Right cardiac atrium (tissue), 5 donors: ENCODE results near the gene PHLPP2. TPM values are rescaled to one million over a fixed set of nuclear protein-coding genes. Genes with fewer than 3 reads are reported as not detected.

Experiments used
- ATAC-seq, 2 donors: fragments of 200-7000 bp; cut with Tn5 transposase; one replicate each; pipeline versions ENCODE4 v1.8.0 to v1.9.1; 2020; ENCODE audit warnings: moderate library complexity in 2 of 2, mild to moderate bottlenecking in 1 of 2
- DNase-seq, 3 donors: peaks; one replicate each; pipeline ENCODE4 v3.0.0-alpha.2; 2020
- H3K27ac ChIP-seq: one replicate; pipeline ENCODE4 v1.5.1; 2013; ENCODE audit warnings: mild to moderate bottlenecking, low read length, control low read depth, moderate library complexity
- H3K27me3 ChIP-seq: one replicate; pipeline ENCODE4 v1.6.1; 2013; ENCODE audit not compliant: control insufficient read depth, insufficient read depth
- H3K4me1 ChIP-seq: one replicate; pipeline ENCODE4 v1.6.1; 2013; ENCODE audit warnings: low read length; ENCODE audit not compliant: control insufficient read depth, insufficient read depth
- H3K4me3 ChIP-seq: one replicate; pipeline ENCODE4 v1.5.1; 2013; ENCODE audit warnings: low read length, control low read depth
- H3K9me3 ChIP-seq: one replicate; pipeline ENCODE4 v1.6.1; 2013; ENCODE audit warnings: low read length; ENCODE audit not compliant: control insufficient read depth
- WGBS: extraction: QIAGEN DNeasy Blood & Tissue Kit; methylation state at CpG from one replicate; pipeline ENCODE4 v1.1.7; 2013; 5-methylcytosine and 5-hydroxymethylcytosine counted together
- intact Hi-C, 4 donors: fragments of 100-400 bp; cut with DNase I; formaldehyde crosslinking; loops; one replicate each; pipeline versions ENCODE4 v1.11.0 to v1.14.0; 2022 to 2023
- long read RNA-seq, 4 donors: library from polyadenylated mRNA; unstranded; transcript quantifications; one replicate each; pipeline ENCODE4 v2.0.0, GENCODE V29; 2020 to 2021
- polyA plus RNA-seq: library from polyadenylated mRNA; stranded (reverse); fragments of 200-250 nt; gene quantifications from one replicate; pipeline ENCODE4 v1.2.3, GENCODE V29; 2013
- total RNA-seq, 4 donors: library from RNA; stranded (reverse); fragmentation: NEBNext Ultra II Directional; extraction: Animal tissue kit (Norgen Biotek cat#: 25700); gene quantifications; one replicate each; pipeline ENCODE4 v1.2.1, GENCODE V29; 2021
- donor health status: healthy with polysubstance abuse.
- donor health status: DM: no; HTN: yes; CAD: no.
- donor health status: DM: no; HTN: no; CAD: no.
- donor health status: DM: no; HTN: yes; CAD: no; lungs with severe emphysema.
- donor health status: DM: yes; HTN: yes; CAD: no.

Gene PHLPP2, protein sequence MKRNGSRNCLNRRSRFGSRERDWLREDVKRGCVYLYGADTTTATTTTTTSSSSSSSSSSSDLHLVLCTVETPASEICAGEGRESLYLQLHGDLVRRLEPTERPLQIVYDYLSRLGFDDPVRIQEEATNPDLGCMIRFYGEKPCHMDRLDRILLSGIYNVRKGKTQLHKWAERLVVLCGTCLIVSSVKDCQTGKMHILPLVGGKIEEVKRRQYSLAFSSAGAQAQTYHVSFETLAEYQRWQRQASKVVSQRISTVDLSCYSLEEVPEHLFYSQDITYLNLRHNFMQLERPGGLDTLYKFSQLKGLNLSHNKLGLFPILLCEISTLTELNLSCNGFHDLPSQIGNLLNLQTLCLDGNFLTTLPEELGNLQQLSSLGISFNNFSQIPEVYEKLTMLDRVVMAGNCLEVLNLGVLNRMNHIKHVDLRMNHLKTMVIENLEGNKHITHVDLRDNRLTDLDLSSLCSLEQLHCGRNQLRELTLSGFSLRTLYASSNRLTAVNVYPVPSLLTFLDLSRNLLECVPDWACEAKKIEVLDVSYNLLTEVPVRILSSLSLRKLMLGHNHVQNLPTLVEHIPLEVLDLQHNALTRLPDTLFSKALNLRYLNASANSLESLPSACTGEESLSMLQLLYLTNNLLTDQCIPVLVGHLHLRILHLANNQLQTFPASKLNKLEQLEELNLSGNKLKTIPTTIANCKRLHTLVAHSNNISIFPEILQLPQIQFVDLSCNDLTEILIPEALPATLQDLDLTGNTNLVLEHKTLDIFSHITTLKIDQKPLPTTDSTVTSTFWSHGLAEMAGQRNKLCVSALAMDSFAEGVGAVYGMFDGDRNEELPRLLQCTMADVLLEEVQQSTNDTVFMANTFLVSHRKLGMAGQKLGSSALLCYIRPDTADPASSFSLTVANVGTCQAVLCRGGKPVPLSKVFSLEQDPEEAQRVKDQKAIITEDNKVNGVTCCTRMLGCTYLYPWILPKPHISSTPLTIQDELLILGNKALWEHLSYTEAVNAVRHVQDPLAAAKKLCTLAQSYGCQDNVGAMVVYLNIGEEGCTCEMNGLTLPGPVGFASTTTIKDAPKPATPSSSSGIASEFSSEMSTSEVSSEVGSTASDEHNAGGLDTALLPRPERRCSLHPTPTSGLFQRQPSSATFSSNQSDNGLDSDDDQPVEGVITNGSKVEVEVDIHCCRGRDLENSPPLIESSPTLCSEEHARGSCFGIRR (N-terminal part only)
- total RNA-seq (1 to 10 TPM; 6.1 to 6.8 (median 6.5) TPM), polyA plus RNA-seq (1.9 TPM)
- long read RNA-seq, donor 1, full-length matches to known transcripts: 1 of 11 reads
- long read RNA-seq, donor 1, partial matches to known transcripts: 0 of 11 reads
- long read RNA-seq, donor 1, other reads (novel, unspliced or antisense): 10 of 11 reads
- long read RNA-seq, donor 2, partial matches to known transcripts: 1 of 1 reads
- long read RNA-seq, donor 2, other reads (novel, unspliced or antisense): 0 of 1 reads
- long read RNA-seq, donor 3, full-length matches to known transcripts: 1 of 3 reads
- long read RNA-seq, donor 3, partial matches to known transcripts: 1 of 3 reads
- long read RNA-seq, donor 3, other reads (novel, unspliced or antisense): 1 of 3 reads
- long read RNA-seq, donor 4, partial matches to known transcripts: 1 of 3 reads
- long read RNA-seq, donor 4, other reads (novel, unspliced or antisense): 2 of 3 reads

GRCh38 chr16:71724320-71724751 is at the start of gene PHLPP2:
Gene PHLPP2 (minus strand): TSS chr16:71724701. CDS start chr16:71714795, 9,906 bp downstream.
- Histone ChIP-seq H3K4me3 (peak within 1 kb of the TSS; percentile 83), H3K27ac (peak within 1 kb of the TSS; percentile 50), H3K9me3 (no peaks in the 10 kb centered on the region), H3K27me3 (no peaks in the 10 kb centered on the region), H3K4me1 (no peaks in the 10 kb centered on the region)
- 25% methylated on average over 10 of the region's 10 CpGs for WGBS
- no peak for ATAC-seq
- intact Hi-C loops: no loop called here
- DNase-seq: no peak

- Histone ChIP-seq H3K9me3 (no peaks in the 10 kb centered on the region), H3K4me3 (no peak overlapping the region), H3K27me3 (no peaks in the 10 kb centered on the region), H3K27ac (no peak overlapping the region), H3K4me1 (no peaks in the 10 kb centered on the region)
- DNase-seq: no peak
- intact Hi-C loops: no loop called here
- no peak for ATAC-seq
These were observed 47.1 kb upstream of the PHLPP2 start for GRCh38 chr16:71771571-71771970.

GRCh38 chr16:71769222-71769621 is 44.7 kb upstream of the PHLPP2 start:
- WGBS: 92% methylated on average over 1 of the region's 1 CpG
- ATAC-seq (no peak), DNase-seq (no peak)

DNA sequence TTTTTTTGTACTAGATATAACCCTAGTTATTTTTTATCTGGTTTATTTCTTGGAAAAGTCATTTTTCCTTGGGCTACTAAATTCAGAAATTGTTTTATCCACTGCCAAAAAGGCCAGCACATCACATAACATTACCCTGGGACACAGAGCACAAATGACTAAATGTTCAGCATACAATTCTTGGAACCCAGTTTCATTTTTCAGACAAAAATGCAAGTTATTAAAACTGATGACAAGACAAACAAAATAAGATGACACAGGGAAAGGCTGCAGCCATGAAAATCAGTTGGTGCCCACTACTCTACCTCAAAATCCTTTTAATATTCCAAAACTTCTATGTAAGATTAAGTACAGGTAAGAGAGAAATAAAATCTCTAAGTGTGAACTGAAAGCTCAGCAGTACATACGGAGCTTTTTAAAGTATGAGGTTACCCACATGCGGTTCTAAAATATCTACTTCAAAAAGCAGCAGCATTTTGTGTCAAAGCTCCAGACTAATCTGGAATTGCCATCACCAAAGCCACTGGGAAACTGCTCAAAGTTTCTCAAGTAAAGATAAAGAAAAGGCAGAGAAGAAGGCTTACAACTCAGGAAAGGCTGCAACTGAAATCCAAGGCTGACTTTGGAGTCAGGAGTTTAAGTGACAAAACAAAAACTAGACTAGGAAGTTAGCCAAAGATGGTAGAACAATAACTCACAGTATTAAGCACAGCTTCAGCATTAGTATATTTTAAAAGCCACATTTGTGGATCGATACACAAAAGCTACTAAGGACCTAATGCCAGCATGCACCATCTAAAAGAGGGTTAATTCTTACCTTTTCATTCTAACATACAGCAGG is 42.8 kb upstream of the PHLPP2 start:
- ATAC-seq (no peak), DNase-seq (no peak)
- intact Hi-C loops: no loop called here
- Histone ChIP-seq H3K4me3 (no peak overlapping the region), H3K4me1 (no peaks in the 10 kb centered on the region), H3K27me3 (no peaks in the 10 kb centered on the region), H3K9me3 (no peaks in the 10 kb centered on the region), H3K27ac (no peak overlapping the region)
- 76% methylated on average over 3 of the region's 3 CpGs for WGBS

More at GRCh38 chr16:71769222-71769621, 44.7 kb upstream of the PHLPP2 start:
- intact Hi-C loops: no loop called here
- no peak overlapping the region for H3K4me3 ChIP-seq
- no peak overlapping the region for H3K27ac ChIP-seq
- no peaks in the 10 kb centered on the region for H3K27me3 ChIP-seq
- no peaks in the 10 kb centered on the region for H3K9me3 ChIP-seq
- no peaks in the 10 kb centered on the region for H3K4me1 ChIP-seq

DNA sequence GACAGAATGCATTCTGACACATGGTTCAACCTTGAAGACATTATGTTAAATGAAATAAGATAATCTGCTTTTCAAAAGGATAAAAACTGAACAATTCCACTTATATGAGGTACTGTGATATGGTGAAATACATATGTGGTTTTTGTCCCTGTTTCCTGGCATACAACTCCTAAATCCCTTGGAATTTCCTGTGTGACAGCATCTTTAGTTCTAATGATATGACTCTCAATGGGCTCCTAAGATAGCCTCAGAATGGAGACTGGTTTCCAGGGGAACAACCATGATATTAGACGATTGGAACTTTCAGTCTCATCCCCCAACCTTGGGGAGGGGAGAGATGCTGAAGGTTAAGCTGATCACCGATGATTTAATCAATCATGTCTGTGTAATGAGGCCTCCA is 37.7 kb upstream of the PHLPP2 start:
- no peaks in the 10 kb centered on the region for H3K27me3 ChIP-seq
- no peak overlapping the region for H3K27ac ChIP-seq
- no peaks in the 10 kb centered on the region for H3K9me3 ChIP-seq
- H3K4me1 ChIP-seq: no peaks in the 10 kb centered on the region
- DNase-seq: no peak
- ATAC-seq: no peak
- H3K4me3 ChIP-seq: no peak overlapping the region
- WGBS: 64% methylated on average over 2 of the region's 2 CpGs
- intact Hi-C loops: no loop called here

GRCh38 chr16:71761097-71761496 is 36.6 kb upstream of the PHLPP2 start:
- WGBS: 98% methylated on average over 2 of the region's 2 CpGs
- H3K4me3 ChIP-seq: no peak overlapping the region
- no peak for ATAC-seq
- H3K27me3 ChIP-seq: no peaks in the 10 kb centered on the region
- no peaks in the 10 kb centered on the region for H3K9me3 ChIP-seq
- no peak for DNase-seq
- intact Hi-C loops: no loop called here
- no peak overlapping the region for H3K27ac ChIP-seq
- no peaks in the 10 kb centered on the region for H3K4me1 ChIP-seq

GRCh38 chr16:71758293-71758760 is 33.8 kb upstream of the PHLPP2 start:
- Histone ChIP-seq H3K27me3 (no peaks in the 10 kb centered on the region), H3K4me1 (no peaks in the 10 kb centered on the region), H3K27ac (no peak overlapping the region), H3K4me3 (no peak overlapping the region), H3K9me3 (no peaks in the 10 kb centered on the region)
- WGBS: 66% methylated on average over 5 of the region's 5 CpGs
- peak; percentile 77 to 88 for ATAC-seq
- no peak for DNase-seq
- intact Hi-C loops: no loop called here

GRCh38 chr16:71754652-71755051 is 30.2 kb upstream of the PHLPP2 start:
- WGBS: 85% methylated on average over 2 of the region's 2 CpGs
- ATAC-seq (no peak), DNase-seq (no peak)
- Histone ChIP-seq H3K4me3 (no peak overlapping the region), H3K27ac (no peak overlapping the region), H3K27me3 (no peaks in the 10 kb centered on the region), H3K9me3 (no peaks in the 10 kb centered on the region), H3K4me1 (no peaks in the 10 kb centered on the region)
- intact Hi-C loops: no loop called here

- Histone ChIP-seq H3K27ac (no peak overlapping the region), H3K27me3 (no peaks in the 10 kb centered on the region), H3K4me3 (no peak overlapping the region), H3K4me1 (no peaks in the 10 kb centered on the region), H3K9me3 (no peaks in the 10 kb centered on the region)
- DNase-seq (no peak), ATAC-seq (no peak)
- intact Hi-C loops: no loop called here
These were observed 29.6 kb upstream of the PHLPP2 start for GRCh38 chr16:71754108-71754507.
